Lower leg skin (tissue), 3 donors: ENCODE data around the gene THRSP.
"Not testable (repeated sequence)": the region's sequence is repeated elsewhere in the genome, so short reads cannot be mapped to it uniquely, and the experiment has no call there.

Experiments used
- POLR2A ChIP-seq, 2 donors: fragments of 450-650 bp; IDR thresholded peaks; one replicate each; pipeline ENCODE4 v1.6.1; 2016 to 2017; ENCODE audit warnings: antibody characterized with exemption in 2 of 2, mild to moderate bottlenecking in 1 of 2, moderate library complexity in 1 of 2
- TF ChIP-seq, protein P1 (sequence below), 3 donors: fragments of 450-650 bp; IDR thresholded peaks; one replicate each; pipeline ENCODE4 v1.5.1; 2016; ENCODE audit warnings: antibody characterized with exemption in 3 of 3, mild to moderate bottlenecking in 3 of 3, moderate library complexity in 2 of 3

DNA sequence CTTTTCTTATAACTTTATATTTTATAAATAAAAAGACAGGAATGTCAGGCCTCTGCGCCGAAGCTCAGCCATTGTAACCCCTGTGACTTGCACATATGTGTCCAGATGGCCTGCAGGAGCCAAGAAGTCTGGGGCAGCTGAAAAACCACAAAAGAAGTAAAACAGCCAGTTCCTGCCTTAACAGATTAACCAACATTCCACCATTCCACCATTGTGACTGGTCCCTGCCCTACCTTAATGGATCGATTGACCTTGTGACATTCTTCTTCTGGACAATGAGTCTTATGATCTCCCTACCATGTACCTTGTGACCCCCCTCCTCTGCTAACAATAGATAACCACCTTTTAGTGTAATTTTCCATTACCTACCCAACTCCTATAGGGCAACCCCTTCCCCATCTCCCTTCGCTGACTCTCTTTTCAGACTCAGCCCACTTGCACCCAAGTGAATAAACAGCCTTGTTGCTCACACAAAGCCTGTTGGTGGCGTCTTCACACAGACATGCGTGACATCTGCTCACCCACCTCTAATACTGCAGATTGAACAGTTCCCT is 22.9 kb downstream of the THRSP start:
- TF ChIP-seq, protein P1, sequence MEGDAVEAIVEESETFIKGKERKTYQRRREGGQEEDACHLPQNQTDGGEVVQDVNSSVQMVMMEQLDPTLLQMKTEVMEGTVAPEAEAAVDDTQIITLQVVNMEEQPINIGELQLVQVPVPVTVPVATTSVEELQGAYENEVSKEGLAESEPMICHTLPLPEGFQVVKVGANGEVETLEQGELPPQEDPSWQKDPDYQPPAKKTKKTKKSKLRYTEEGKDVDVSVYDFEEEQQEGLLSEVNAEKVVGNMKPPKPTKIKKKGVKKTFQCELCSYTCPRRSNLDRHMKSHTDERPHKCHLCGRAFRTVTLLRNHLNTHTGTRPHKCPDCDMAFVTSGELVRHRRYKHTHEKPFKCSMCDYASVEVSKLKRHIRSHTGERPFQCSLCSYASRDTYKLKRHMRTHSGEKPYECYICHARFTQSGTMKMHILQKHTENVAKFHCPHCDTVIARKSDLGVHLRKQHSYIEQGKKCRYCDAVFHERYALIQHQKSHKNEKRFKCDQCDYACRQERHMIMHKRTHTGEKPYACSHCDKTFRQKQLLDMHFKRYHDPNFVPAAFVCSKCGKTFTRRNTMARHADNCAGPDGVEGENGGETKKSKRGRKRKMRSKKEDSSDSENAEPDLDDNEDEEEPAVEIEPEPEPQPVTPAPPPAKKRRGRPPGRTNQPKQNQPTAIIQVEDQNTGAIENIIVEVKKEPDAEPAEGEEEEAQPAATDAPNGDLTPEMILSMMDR (IDR thresholded peaks at IDR 0.05), result not testable (repeated sequence)
- TF ChIP-seq POLR2A (IDR thresholded peaks at IDR 0.05), result not testable (repeated sequence)
